GM12878 (cell line): Measurements from ENCODE around the gene GRIK1. TPM values are rescaled to one million over a fixed set of nuclear protein-coding genes. Genes with fewer than 3 reads are reported as not detected.

Experiments used
- ATAC-seq: fragments of 200-7000 bp; cut with Tn5 transposase; 3 replicates; pipeline ENCODE4 v1.9.1; 2020; ENCODE audit warnings: mild to moderate bottlenecking, moderate library complexity
- BruUV-seq: library from RNA; stranded (reverse); fragments of 400-500 nt; replicated peaks from 2 replicates; lab custom pipeline; 2021; lab: Mats Ljungman, UMichigan
- CTCF ChIA-PET: fragments of 300-600 bp; sonication (Branson Sonifier 250); formaldehyde crosslinking; extraction: SDS; loops from one replicate; lab custom pipeline; 2021; ENCODE audit warnings: inconsistent platforms; lab: Yijun Ruan, JAX
- POLR2A ChIA-PET: fragments of 350-600 bp; formaldehyde crosslinking; extraction: SDS; loops from one replicate; lab custom pipeline; 2021; ENCODE audit warnings: inconsistent platforms; lab: Charles Lee
- RAD21 ChIA-PET: fragments of 300-600 bp; sonication (Branson Sonifier 250); formaldehyde crosslinking; loops from one replicate; lab custom pipeline; 2023; ENCODE audit warnings: antibody characterized with exemption; ENCODE audit not compliant: unreplicated experiment; lab: Charles Lee
- SMC1A ChIA-PET: fragments of 300-600 bp; sonication (Branson Sonifier 250); formaldehyde crosslinking; loops from one replicate; lab custom pipeline; 2023; ENCODE audit not compliant: unreplicated experiment, uncharacterized antibody; lab: Charles Lee
- DNase-seq: peaks from one replicate; pipeline ENCODE4 v3.0.0-alpha.2; 2011; ENCODE audit warnings: low read depth, low spot score
- FAIRE-seq: peaks from 3 replicates; lab custom pipeline; 2011; peaks lifted over from hg19 to GRCh38; lab: Jason Lieb, UNC
- H2AFZ ChIP-seq: 2 replicates; pipeline ENCODE4 v1.6.0; 2011; ENCODE audit warnings: low read depth, low read length, control low read depth; ENCODE audit not compliant: control insufficient read depth
- H3K27ac ChIP-seq: 2 replicates; pipeline ENCODE4 v1.5.1; 2011; ENCODE audit warnings: control low read depth; ENCODE audit not compliant: control insufficient read depth, insufficient read depth
- H3K27me3 ChIP-seq, 2 experiments: replicated peaks in 1 of 2; 2 replicates each; pipeline versions ENCODE4 v1.6.0 to v1.6.1; 2011; ENCODE audit warnings: low read length in 1 of 2; ENCODE audit not compliant: control insufficient read depth in 2 of 2, insufficient read depth in 2 of 2
- H3K36me3 ChIP-seq, 2 experiments: 2 replicates each; pipeline ENCODE4 v1.5.1; 2011; ENCODE audit warnings: low read length in 1 of 2; ENCODE audit not compliant: control insufficient read depth in 2 of 2, insufficient read depth in 2 of 2
- H3K4me1 ChIP-seq: 2 replicates; pipeline ENCODE4 v1.6.1; 2011; ENCODE audit warnings: mild to moderate bottlenecking, low read length, moderate library complexity, mixed read lengths; ENCODE audit not compliant: control insufficient read depth, insufficient read depth
- H3K4me2 ChIP-seq: 2 replicates; pipeline ENCODE4 v1.6.0; 2011; ENCODE audit warnings: control low read depth; ENCODE audit not compliant: control insufficient read depth, insufficient read depth
- H3K4me3 ChIP-seq: fragments of 200-600 bp; sonication (generic); 2 replicates; pipeline ENCODE4 v1.5.1; 2016
- H3K79me2 ChIP-seq: 2 replicates; pipeline ENCODE4 v1.6.0; 2011; ENCODE audit warnings: low read length; ENCODE audit not compliant: control insufficient read depth, insufficient read depth
- H3K9ac ChIP-seq: 2 replicates; pipeline ENCODE4 v1.8.0; 2011; ENCODE audit warnings: low read length, control low read depth, mixed read lengths; ENCODE audit not compliant: control insufficient read depth, insufficient read depth
- H3K9me3 ChIP-seq: replicated peaks from 3 replicates; pipeline ENCODE4 v1.5.1; 2011; ENCODE audit warnings: mild to moderate bottlenecking, low read length; ENCODE audit not compliant: control insufficient read depth, insufficient read depth
- H4K20me1 ChIP-seq: 2 replicates; pipeline ENCODE4 v1.6.0; 2011; ENCODE audit not compliant: control insufficient read depth, insufficient read depth
- ASH2L ChIP-seq: fragments of 300-600, 200-600 bp; sonication (generic); IDR thresholded peaks from 2 replicates; pipeline ENCODE4 v1.6.1; 2017; ENCODE audit warnings: low read depth, mild to moderate bottlenecking, borderline replicate concordance
- BCL11A ChIP-seq: IDR thresholded peaks from 2 replicates; pipeline ENCODE4 v1.6.1; 2011; ENCODE audit warnings: low read depth, low read length
- CHD2 ChIP-seq: IDR thresholded peaks from 2 replicates; pipeline ENCODE4 v1.6.1; 2011; ENCODE audit warnings: low read depth, low read length, improper control_type of control experiment, borderline replicate concordance
- E2F4 ChIP-seq: IDR thresholded peaks from 2 replicates; pipeline ENCODE4 v1.6.1; 2012; ENCODE audit warnings: low read depth, low read length, improper control_type of control experiment
- HDAC6 ChIP-seq: fragments of 200-600 bp; sonication (generic); IDR thresholded peaks from one replicate; pipeline ENCODE4 v1.8.0; 2017; ENCODE audit warnings: antibody characterized with exemption; ENCODE audit not compliant: unreplicated experiment
- IRF5 ChIP-seq: fragments of 450-650 bp; IDR thresholded peaks from 2 replicates; pipeline ENCODE4 v1.6.1; 2017; ENCODE audit warnings: borderline replicate concordance
- JUND ChIP-seq: IDR thresholded peaks from 2 replicates; pipeline ENCODE4 v1.6.1; 2012; ENCODE audit warnings: low read depth, mild to moderate bottlenecking, low read length, improper control_type of control experiment, moderate library complexity
- MAX ChIP-seq: IDR thresholded peaks from 2 replicates; pipeline ENCODE4 v1.6.1; 2012; ENCODE audit warnings: low read depth, low read length, improper control_type of control experiment
- POU2F2 ChIP-seq: IDR thresholded peaks from 3 replicates; pipeline ENCODE4 v1.6.1; 2011; ENCODE audit warnings: low read depth, mild to moderate bottlenecking, low read length, borderline replicate concordance
- RCOR1 ChIP-seq: conservative IDR thresholded peaks from 2 replicates; pipeline ENCODE4 v1.6.1; 2012; ENCODE audit warnings: low read depth, low read length, improper control_type of control experiment
- SIN3A ChIP-seq: IDR thresholded peaks from 2 replicates; pipeline ENCODE4 v1.6.1; 2012; ENCODE audit warnings: low read depth, low read length, improper control_type of control experiment
- SMAD1 ChIP-seq: fragments of 450-650 bp; IDR thresholded peaks from 2 replicates; pipeline ENCODE4 v1.6.1; 2018; ENCODE audit warnings: mild to moderate bottlenecking, low read depth; ENCODE audit not compliant: partially characterized antibody
- SMARCA5 ChIP-seq: fragments of 450-650 bp; IDR thresholded peaks from 2 replicates; pipeline ENCODE4 v1.6.1; 2017; ENCODE audit warnings: mild to moderate bottlenecking
- SPI1 ChIP-seq: IDR thresholded peaks from 2 replicates; pipeline ENCODE4 v1.6.1; 2011; ENCODE audit warnings: low read depth, mild to moderate bottlenecking, low read length, moderate library complexity, borderline replicate concordance; ENCODE audit not compliant: insufficient read depth
- STAT1 ChIP-seq: fragments of 450-650 bp; conservative IDR thresholded peaks from 2 replicates; pipeline ENCODE4 v1.6.1; 2014; ENCODE audit warnings: antibody characterized with exemption, mild to moderate bottlenecking
- TBL1XR1 ChIP-seq: IDR thresholded peaks from 2 replicates; pipeline ENCODE4 v1.6.1; 2012; ENCODE audit warnings: low read depth, low read length, improper control_type of control experiment
- ZNF274 ChIP-seq: IDR thresholded peaks from one replicate; pipeline ENCODE4 v1.8.0; 2011; ENCODE audit not compliant: insufficient read length, insufficient read depth
- ZNF622 ChIP-seq: fragments of 450-650 bp; IDR thresholded peaks from 2 replicates; pipeline ENCODE4 v1.6.1; 2017; ENCODE audit warnings: mild to moderate bottlenecking, inconsistent platforms
- WGBS: methylation state at CpG from one replicate; pipeline ENCODE4 v1.1.6; 2016; ENCODE audit warnings: low lambda C conversion rate; ENCODE audit not compliant: insufficient replicate concordance, insufficient coverage; ENCODE audit errors: missing lambda C conversion rate; 5-methylcytosine and 5-hydroxymethylcytosine counted together
- in situ Hi-C: fragments of 300-500 bp; cut with MboI; formaldehyde crosslinking; loops from 9 replicates; pipeline ENCODE4 v1.14.3; 2018; ENCODE audit warnings: mixed read lengths
- intact Hi-C: fragments of 100-400 bp; cut with micrococcal nuclease; formaldehyde crosslinking; loops from one replicate; pipeline ENCODE4 v1.14.2; 2022; ENCODE audit not compliant: unreplicated experiment
- polyA plus RNA-seq, 11 experiments: library from polyadenylated mRNA; depleted of rRNA in 4 of 11; unstranded in 6 of 11; stranded (reverse) in 5 of 11; fragments of >200 nt; fragmentation: Nextera tagmentation in 4 of 11; fragmentation: Illumina TruSeq in 1 of 11; extraction: Ambion mirVana in 4 of 11; extraction: Trizol in 1 of 11; gene quantifications; 1 replicate in 1 of 11; 2 replicates in 10 of 11; pipeline versions ENCODE4 v1.2.1 to v1.2.3, GENCODE V29; 2011 to 2016; ENCODE audit warnings: inconsistent platforms in 2 of 11, missing spikeins in 2 of 11, low read depth in 1 of 11
- total RNA-seq, 4 experiments: library from RNA; depleted of rRNA in 3 of 4; stranded (reverse); fragments of >200 nt in 3 of 4; fragmentation: Illumina TruSeq in 1 of 4; extraction: Trizol in 1 of 4; gene quantifications; 2 replicates each; pipeline versions ENCODE4 v1.2.1 to v1.2.3, GENCODE V29; 2013 to 2021
- TF ChIP-seq, protein P1 (sequence below): fragments of 450-650 bp; IDR thresholded peaks from 2 replicates; pipeline ENCODE4 v1.6.1; 2016; ENCODE audit warnings: mild to moderate bottlenecking
- TF ChIP-seq, protein P2 (sequence below): fragments of 450-650 bp; IDR thresholded peaks from 2 replicates; pipeline ENCODE4 v1.6.1; 2016; ENCODE audit warnings: mild to moderate bottlenecking

The GRIK1 gene
- total and polyA plus RNA-seq, 10 of the 15 experiments (the other 5 are each of a cell fraction or from before 2014, with no cell fraction given) = 0.05 to 0.13 (median 0.09) TPM; not detected in 7

GRCh38 chr21:29642551-29643245, 297.1 kb downstream of the GRIK1 start:
- DNase-seq = no peak
- Histone ChIP-seq H4K20me1 (no peaks in the 10 kb centered on the region), H2AFZ (no peak overlapping the region)

More at GRCh38 chr21:29642551-29643245, 297.1 kb downstream of the GRIK1 start:
- Histone ChIP-seq H3K27ac (no peak overlapping the region), H3K79me2 (no peaks in the 10 kb centered on the region), H3K36me3 (no peaks in the 10 kb centered on the region), H3K9ac (no peak overlapping the region), H3K4me2 (no peak overlapping the region), H3K4me1 (peaks cover 15% of the 10 kb centered on the region), H3K4me3 (no peak overlapping the region), H3K9me3 (no peaks in the 10 kb centered on the region; the same call in 2 of the 3 replicates), H3K27me3 (no peaks in the 10 kb centered on the region)
- SMC1A ChIA-PET = no interaction called here
- CTCF ChIA-PET = no interaction called here
- FAIRE-seq (no peak), ATAC-seq (no peak)
- intact Hi-C loops (no loop called here), in situ Hi-C loops (no loop called here)
- TF ChIP-seq RCOR1 (no peak), ASH2L (no peak), STAT1 (no peak), SMAD1 (no peak), CHD2 (no peak), BCL11A (no peak), MAX (no peak), SPI1 (no peak), SIN3A (no peak), ZNF274 (no peak), TBL1XR1 (no peak), JUND (no peak), IRF5 (no peak), ZNF622 (no peak), SMARCA5 (no peak), POU2F2 (no peak), E2F4 (no peak), HDAC6 (no peak)
- TF ChIP-seq, protein P1, sequence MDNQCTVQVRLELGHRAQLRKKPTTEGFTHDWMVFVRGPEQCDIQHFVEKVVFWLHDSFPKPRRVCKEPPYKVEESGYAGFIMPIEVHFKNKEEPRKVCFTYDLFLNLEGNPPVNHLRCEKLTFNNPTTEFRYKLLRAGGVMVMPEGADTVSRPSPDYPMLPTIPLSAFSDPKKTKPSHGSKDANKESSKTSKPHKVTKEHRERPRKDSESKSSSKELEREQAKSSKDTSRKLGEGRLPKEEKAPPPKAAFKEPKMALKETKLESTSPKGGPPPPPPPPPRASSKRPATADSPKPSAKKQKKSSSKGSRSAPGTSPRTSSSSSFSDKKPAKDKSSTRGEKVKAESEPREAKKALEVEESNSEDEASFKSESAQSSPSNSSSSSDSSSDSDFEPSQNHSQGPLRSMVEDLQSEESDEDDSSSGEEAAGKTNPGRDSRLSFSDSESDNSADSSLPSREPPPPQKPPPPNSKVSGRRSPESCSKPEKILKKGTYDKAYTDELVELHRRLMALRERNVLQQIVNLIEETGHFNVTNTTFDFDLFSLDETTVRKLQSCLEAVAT = no peak
- TF ChIP-seq, protein P2, sequence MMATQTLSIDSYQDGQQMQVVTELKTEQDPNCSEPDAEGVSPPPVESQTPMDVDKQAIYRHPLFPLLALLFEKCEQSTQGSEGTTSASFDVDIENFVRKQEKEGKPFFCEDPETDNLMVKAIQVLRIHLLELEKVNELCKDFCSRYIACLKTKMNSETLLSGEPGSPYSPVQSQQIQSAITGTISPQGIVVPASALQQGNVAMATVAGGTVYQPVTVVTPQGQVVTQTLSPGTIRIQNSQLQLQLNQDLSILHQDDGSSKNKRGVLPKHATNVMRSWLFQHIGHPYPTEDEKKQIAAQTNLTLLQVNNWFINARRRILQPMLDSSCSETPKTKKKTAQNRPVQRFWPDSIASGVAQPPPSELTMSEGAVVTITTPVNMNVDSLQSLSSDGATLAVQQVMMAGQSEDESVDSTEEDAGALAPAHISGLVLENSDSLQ = no peak
- WGBS = 72% methylated on average over 10 of the region's 10 CpGs
- POLR2A ChIA-PET = no interaction called here
- RAD21 ChIA-PET = no interaction called here
- BruUV-seq = no TSS peak
